Measurements from ENCODE around the gene FBLN2. TPM values are rescaled to one million over a fixed set of nuclear protein-coding genes. Genes with fewer than 3 reads are reported as not detected.

FBLN2 gene
- total and polyA plus RNA-seq, 7 donors, result 12.8 to 59.4 (median 24.9) TPM

DNA sequence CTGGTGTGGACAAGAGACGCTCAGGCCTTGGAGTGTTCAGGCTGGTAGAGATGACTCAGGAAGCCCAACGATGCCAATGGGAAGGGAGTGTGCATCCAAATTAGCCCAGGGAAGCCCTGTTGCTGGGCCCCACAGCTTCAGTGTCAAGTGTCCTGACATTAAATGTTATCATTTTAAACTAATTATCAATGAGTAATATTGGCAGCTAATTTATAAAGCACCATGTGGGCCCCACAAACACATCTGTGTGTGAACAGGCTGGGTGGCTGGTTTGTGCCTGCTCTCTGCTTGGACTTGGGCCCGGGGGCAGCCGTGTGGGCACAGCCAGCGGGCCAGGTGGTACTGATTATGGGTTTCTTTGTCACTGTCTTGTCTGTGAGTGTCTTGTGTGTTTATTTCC is 15.0 kb downstream of the FBLN2 start:
- no peak overlapping the region for H3K4me3 ChIP-seq
- peaks cover 0 to 3% (median 2%) of the 10 kb centered on the region in 3 donors for H3K27me3 ChIP-seq (ENCODE audit: insufficient read depth in 3 of 3, low read length in 2 of 3)
- no peaks in the 10 kb centered on the region for H3K9me3 ChIP-seq
- WGBS, 3 donors, result 51 to 73% (median 53%) methylated on average over 5 of the region's 5 CpGs
- TF ChIP-seq, protein P1, sequence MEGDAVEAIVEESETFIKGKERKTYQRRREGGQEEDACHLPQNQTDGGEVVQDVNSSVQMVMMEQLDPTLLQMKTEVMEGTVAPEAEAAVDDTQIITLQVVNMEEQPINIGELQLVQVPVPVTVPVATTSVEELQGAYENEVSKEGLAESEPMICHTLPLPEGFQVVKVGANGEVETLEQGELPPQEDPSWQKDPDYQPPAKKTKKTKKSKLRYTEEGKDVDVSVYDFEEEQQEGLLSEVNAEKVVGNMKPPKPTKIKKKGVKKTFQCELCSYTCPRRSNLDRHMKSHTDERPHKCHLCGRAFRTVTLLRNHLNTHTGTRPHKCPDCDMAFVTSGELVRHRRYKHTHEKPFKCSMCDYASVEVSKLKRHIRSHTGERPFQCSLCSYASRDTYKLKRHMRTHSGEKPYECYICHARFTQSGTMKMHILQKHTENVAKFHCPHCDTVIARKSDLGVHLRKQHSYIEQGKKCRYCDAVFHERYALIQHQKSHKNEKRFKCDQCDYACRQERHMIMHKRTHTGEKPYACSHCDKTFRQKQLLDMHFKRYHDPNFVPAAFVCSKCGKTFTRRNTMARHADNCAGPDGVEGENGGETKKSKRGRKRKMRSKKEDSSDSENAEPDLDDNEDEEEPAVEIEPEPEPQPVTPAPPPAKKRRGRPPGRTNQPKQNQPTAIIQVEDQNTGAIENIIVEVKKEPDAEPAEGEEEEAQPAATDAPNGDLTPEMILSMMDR (IDR thresholded peaks at IDR 0.05), result no peak
- peak in 1 of 2 donors; percentile 37 for DNase-seq
- ATAC-seq, result no peak
- H3K27ac ChIP-seq, result no peak overlapping the region
- no peaks in the 10 kb centered on the region for H3K36me3 ChIP-seq (ENCODE audit: insufficient read depth in 1 of 2, low read depth in 1 of 2)
- intact Hi-C loops (cut with DNase I), result no loop called here
- no peaks in the 10 kb centered on the region for H3K4me1 ChIP-seq

DNA sequence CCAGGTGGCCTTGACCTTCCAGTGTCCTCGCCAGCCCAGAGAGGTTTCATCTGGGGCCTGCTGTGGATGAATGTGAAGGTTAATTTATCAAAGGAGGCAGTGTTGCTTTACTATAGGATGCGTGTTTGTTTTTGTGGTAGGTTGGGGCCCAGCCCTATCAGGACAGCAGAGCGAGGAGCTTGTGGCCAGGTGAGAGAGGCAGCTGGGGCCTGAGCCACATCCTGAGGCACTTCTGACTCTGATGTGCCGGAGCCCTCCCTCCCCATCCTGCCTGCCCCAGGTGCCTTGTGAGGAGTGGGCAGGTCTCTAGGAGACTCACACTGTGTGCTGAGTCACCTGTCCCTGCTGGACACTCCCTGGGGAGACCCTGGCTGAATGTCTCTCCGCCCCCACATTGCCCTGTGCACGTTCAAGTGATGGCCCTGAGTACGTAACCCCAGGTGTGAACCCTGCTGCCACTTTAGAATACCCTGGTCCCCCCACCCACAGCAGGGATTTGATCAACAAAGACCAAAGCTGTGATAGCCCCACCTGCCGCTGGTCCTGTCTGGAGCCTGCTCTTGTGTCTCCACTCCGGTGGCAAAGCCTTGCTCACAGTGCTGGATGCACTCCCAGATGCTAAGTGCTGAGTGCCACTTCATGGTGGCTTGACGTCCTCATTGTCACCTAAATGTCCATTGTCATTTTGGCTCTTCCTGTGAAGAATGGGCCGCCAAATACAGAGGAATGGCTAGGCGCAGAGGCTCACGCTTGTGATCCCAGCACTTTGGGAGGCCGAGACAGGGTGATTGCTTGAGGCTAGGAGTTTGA is 16.0 kb downstream of the FBLN2 start:
- WGBS, 3 donors, result 90 to 94% (median 91%) methylated on average over 14 of the region's 14 CpGs
- Histone ChIP-seq H3K27ac (no peak overlapping the region), H3K4me1 (no peaks in the 10 kb centered on the region), H3K27me3 (ENCODE audit: insufficient read depth in 3 of 3, low read length in 2 of 3) (peaks cover 0 to 8% (median 2%) of the 10 kb centered on the region in 3 donors), H3K9me3 (no peaks in the 10 kb centered on the region), H3K4me3 (no peak overlapping the region), H3K36me3 (ENCODE audit: insufficient read depth in 1 of 2, low read depth in 1 of 2) (no peaks in the 10 kb centered on the region)
- TF ChIP-seq, protein P1 (IDR thresholded peaks at IDR 0.05), result no peak
- peak; percentile 2 to 35 for DNase-seq
- intact Hi-C loops (cut with DNase I), result no loop called here
- ATAC-seq, result no peak

DNA sequence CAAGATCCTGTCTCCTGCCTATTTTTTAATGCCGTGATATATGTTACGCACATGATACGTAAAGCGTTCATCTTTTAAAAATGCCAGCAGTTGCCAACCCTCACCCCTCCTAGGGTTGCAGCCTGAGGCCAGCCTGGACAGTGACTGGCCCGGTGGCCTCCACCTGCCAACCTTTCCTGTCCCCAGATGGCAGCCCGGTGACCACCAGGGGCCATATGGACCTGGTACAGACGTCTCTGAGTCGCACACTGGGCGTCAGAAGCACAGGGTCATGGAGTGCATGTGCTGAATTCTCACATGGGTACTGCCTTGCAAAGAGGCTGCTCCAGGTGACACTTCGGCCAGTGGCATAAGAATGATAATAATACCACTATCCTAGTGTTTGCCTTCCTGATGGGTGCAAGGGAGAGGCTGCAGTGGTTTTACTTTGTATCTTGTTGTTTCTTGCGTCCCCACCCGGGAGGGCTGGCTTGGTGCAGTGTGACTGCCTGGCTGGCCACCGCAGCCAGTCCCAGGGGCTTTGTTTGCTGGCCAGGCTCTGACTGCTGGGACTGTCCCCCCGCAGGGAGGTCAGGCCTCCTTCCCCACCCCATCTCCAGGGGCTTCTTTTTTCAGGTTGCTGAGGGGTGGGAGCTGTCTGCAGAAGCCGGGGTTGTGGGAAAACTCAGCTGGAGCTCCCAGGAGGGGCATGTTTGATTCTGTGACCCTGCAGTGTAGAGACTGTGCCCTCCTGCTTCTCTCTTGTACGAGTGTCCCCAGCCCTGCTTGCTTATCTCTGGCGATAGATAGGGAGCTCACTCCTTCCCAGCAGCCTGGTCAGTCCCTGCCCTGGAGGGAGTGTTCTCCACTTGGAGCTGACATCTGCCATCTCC is 16.9 kb downstream of the FBLN2 start:
- intact Hi-C loops (cut with DNase I), result no loop called here
- H3K9me3 ChIP-seq, result no peaks in the 10 kb centered on the region
- ATAC-seq, result no peak
- H3K27ac ChIP-seq, result no peak overlapping the region
- TF ChIP-seq, protein P1 (IDR thresholded peaks at IDR 0.05), result no peak
- H3K27me3 ChIP-seq (ENCODE audit: insufficient read depth in 3 of 3, low read length in 2 of 3), result peaks cover 0 to 17% (median 2%) of the 10 kb centered on the region in 3 donors
- H3K36me3 ChIP-seq (ENCODE audit: insufficient read depth in 1 of 2, low read depth in 1 of 2), result no peaks in the 10 kb centered on the region
- DNase-seq, result peak; percentile 8 to 32
- H3K4me1 ChIP-seq, result no peaks in the 10 kb centered on the region
- WGBS, 3 donors, result 78 to 86% (median 80%) methylated on average over 16 to 17 of the region's 17 CpGs
- H3K4me3 ChIP-seq, result no peak overlapping the region

DNA sequence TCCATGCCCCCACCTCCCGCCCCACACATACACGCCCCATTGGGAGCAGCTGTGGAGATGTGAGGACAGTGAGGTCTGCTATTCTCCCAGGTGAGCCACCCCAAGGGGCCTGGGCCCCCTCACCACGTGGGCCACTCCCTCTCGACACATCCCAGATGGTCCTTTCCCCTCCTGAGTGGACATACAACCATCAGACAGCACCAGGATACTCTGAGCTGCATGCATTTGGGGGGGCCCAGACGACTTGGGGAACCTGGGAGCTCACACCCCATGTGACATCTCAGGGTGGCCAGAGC is 17.5 kb downstream of the FBLN2 start:
- Histone ChIP-seq H3K4me1 (no peaks in the 10 kb centered on the region), H3K9me3 (no peaks in the 10 kb centered on the region), H3K27me3 (ENCODE audit: insufficient read depth in 3 of 3, low read length in 2 of 3) (peaks cover 0 to 21% (median 0%) of the 10 kb centered on the region in 3 donors), H3K27ac (no peak overlapping the region), H3K4me3 (no peak overlapping the region), H3K36me3 (ENCODE audit: insufficient read depth in 1 of 2, low read depth in 1 of 2) (no peaks in the 10 kb centered on the region)
- intact Hi-C loops (cut with DNase I), result no loop called here
- ATAC-seq (no peak), DNase-seq (peak in 1 of 2 donors; percentile 30)
- TF ChIP-seq, protein P1 (IDR thresholded peaks at IDR 0.05), result no peak
- 68 to 83% (median 79%) methylated on average over 5 of the region's 5 CpGs for WGBS, 3 donors
